GM12801 (cell line): ENCODE measurements around the gene ATAT1.

ENCODE experiments used
- CTCF ChIP-seq: IDR thresholded peaks from one replicate; pipeline ENCODE4 v1.5.1; 2011; ENCODE audit warnings: control low read depth; ENCODE audit not compliant: insufficient read length; ENCODE audit errors: extremely low read depth

The ATAT1 gene

DNA sequence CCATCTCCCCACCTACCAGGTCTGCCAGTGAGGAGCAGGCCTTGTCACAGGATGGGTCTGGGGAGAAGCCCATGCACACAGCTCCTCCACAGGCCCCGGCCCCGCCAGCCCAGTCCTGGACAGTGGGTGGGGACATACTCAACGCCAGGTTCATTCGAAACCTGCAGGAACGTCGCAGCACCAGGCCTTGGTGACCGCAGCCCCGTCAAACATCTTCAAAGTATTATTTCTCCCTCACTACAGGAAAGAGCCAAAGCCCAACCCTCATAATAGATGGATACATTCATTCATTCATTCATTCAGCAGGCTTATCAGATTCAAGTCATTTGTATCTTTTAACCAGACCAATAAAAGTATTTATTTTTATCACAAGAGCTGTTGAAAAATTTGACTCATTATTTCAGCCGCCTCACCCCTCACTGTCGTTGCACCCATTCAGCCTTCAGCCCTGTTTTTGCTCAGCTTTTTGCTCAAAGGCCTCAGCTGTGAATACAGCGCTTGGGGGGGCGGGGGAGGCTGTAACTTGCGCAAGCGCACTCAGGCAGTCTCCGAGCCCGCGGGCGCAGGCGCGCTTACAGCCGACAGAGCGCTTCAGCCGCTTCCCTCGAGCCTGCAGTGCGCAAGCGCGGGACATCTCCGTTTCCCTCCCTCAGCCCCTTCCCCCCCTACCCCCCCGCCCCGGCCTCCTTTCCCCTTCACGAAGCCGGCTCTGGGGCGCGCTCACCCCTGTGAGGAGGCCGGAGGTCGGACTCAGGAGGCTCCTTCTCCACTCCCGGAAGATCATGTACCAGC lies 20.0 kb downstream of the ATAT1 start, which contains the start of gene C6orf136:
Gene C6orf136 (plus strand): TSS at position 684 of the 792 bp plus-strand sequence. CDS start 99 bp downstream, at position 783.
- no peak for TF ChIP-seq CTCF

- TF ChIP-seq CTCF: no peak
Observed at GRCh38 chr6:30647242-30648116, 20.8 kb downstream of the ATAT1 start.

- TF ChIP-seq CTCF: no peak
Observed at GRCh38 chr6:30651143-30651542, 24.5 kb downstream of the ATAT1 start.

DNA sequence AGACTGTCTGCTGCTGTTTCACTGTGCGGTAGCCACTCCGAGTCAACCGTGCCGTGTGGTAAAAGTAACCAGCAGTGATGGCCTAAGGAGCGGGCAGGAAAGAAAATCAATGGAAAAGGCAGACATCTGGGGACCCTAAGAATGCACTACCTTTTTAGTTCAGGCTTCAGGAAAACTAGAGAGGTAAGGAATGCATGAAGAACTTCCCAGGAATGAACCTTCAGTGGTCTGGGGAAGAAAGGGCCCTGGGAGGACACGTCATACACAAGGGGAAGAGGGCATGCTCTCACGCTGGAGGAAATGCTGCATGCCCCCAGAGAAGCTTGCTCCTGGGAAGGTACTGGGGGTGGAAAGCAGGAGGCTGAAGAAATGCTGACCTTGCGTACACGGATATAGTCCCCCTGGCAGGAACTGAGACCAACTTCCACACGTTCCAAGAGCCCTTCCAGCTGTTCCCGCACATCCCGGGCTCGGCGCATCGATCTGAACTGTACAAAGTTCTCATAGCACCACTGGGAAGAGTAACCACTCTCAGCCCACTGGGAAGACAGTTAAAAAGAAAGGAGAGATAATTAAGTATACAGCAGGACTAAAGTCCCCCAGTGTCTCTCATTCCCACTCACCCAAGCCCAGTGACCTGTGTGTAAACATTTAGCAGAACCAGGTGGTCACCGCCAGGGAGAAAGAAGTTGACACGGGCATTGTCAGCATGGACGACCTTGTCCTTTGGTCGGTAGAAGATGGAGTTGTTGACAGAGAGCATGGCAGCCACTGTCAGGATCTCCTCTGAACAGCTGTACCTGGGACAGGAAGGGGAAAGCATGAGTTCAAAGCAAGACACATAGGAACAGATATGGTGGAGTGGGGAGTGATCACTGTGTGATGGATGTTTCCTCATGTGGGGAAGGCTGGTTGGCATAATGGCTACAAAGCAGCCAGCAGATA lies 28.4 kb downstream of the ATAT1 start:
- TF ChIP-seq CTCF: no peak

GRCh38 chr6:30655743-30656094 lies 29.0 kb downstream of the ATAT1 start:
- TF ChIP-seq CTCF: no peak

- no peak for TF ChIP-seq CTCF
Observed at GRCh38 chr6:30656513-30656912, 29.8 kb downstream of the ATAT1 start.
